Activated naive CD4-positive, alpha-beta T cell treated with anti-CD3 and anti-CD28 coated beads, Interleukin-2, amount 10 ng/mL, durations not matched to agents 7 days and 5 days (primary cell): ENCODE results near the gene ARL15.

Source experiments
- CTCF ChIA-PET: fragments of 350-600 bp; sonication (Branson Sonifier 250); formaldehyde crosslinking; loops from one replicate; lab custom pipeline; 2021; ENCODE audit warnings: antibody characterized with exemption; lab: Charles Lee
- DNase-seq: peaks from one replicate; pipeline ENCODE4 v3.0.0-alpha.2; 2020
- H3K27ac Mint-ChIP-seq: one replicate; pipeline ENCODE4 v1.8.0; 2021; ENCODE audit warnings: mild to moderate bottlenecking, moderate library complexity, mixed read lengths
- H3K27me3 Mint-ChIP-seq: one replicate; pipeline ENCODE4 v1.8.0; 2021; ENCODE audit warnings: mild to moderate bottlenecking, mixed read lengths
- H3K36me3 Mint-ChIP-seq: one replicate; pipeline ENCODE4 v1.8.0; 2021; ENCODE audit warnings: mixed read lengths
- H3K4me1 Mint-ChIP-seq: one replicate; pipeline ENCODE4 v1.8.0; 2021; ENCODE audit warnings: mixed read lengths
- H3K4me3 Mint-ChIP-seq: one replicate; pipeline ENCODE4 v1.8.0; 2021; ENCODE audit warnings: mild to moderate bottlenecking, moderate library complexity, mixed read lengths
- H3K9me3 Mint-ChIP-seq: one replicate; pipeline ENCODE4 v1.8.0; 2021; ENCODE audit warnings: mixed read lengths

The ARL15 gene

GRCh38 chr5:53907827-53908226, 402.5 kb downstream of the ARL15 start:
- Mint-ChIP-seq H3K9me3 (no peaks in the 10 kb centered on the region), H3K27me3 (no peaks in the 10 kb centered on the region), H3K4me3 (no peak overlapping the region), H3K27ac (no peak overlapping the region), H3K4me1 (no peaks in the 10 kb centered on the region), H3K36me3 (no peaks in the 10 kb centered on the region)
- CTCF ChIA-PET = no interaction called here
- no peak for DNase-seq

- H3K27me3 Mint-ChIP-seq = no peaks in the 10 kb centered on the region
- CTCF ChIA-PET = no interaction called here
These were observed 403.6 kb downstream of the ARL15 start for GRCh38 chr5:53906736-53907135.

GRCh38 chr5:53902296-53902907, 408.0 kb downstream of the ARL15 start:
- H3K4me3 Mint-ChIP-seq = no peak overlapping the region
- H3K27ac Mint-ChIP-seq = no peak overlapping the region
- no peak for DNase-seq
- CTCF ChIA-PET = no interaction called here
- H3K4me1 Mint-ChIP-seq = no peaks in the 10 kb centered on the region
- H3K36me3 Mint-ChIP-seq = no peaks in the 10 kb centered on the region
- H3K9me3 Mint-ChIP-seq = peaks cover 1% of the 10 kb centered on the region
- no peaks in the 10 kb centered on the region for H3K27me3 Mint-ChIP-seq

More at GRCh38 chr5:53906736-53907135, 403.6 kb downstream of the ARL15 start:
- Mint-ChIP-seq H3K4me1 (no peaks in the 10 kb centered on the region), H3K4me3 (no peak overlapping the region), H3K27ac (no peak overlapping the region), H3K9me3 (no peaks in the 10 kb centered on the region), H3K36me3 (no peaks in the 10 kb centered on the region)
- DNase-seq = no peak

- Mint-ChIP-seq H3K4me1 (no peaks in the 10 kb centered on the region), H3K27ac (no peak overlapping the region), H3K9me3 (peaks cover 1% of the 10 kb centered on the region), H3K27me3 (no peaks in the 10 kb centered on the region), H3K36me3 (no peaks in the 10 kb centered on the region), H3K4me3 (no peak overlapping the region)
- DNase-seq = no peak
- CTCF ChIA-PET = no interaction called here
These were observed 409.7 kb downstream of the ARL15 start for GRCh38 chr5:53900677-53901076.

- H3K4me3 Mint-ChIP-seq = no peak overlapping the region
- H3K27me3 Mint-ChIP-seq = no peaks in the 10 kb centered on the region
- peaks cover 1% of the 10 kb centered on the region for H3K9me3 Mint-ChIP-seq
- no peaks in the 10 kb centered on the region for H3K36me3 Mint-ChIP-seq
- no peaks in the 10 kb centered on the region for H3K4me1 Mint-ChIP-seq
- DNase-seq = no peak
- CTCF ChIA-PET = no interaction called here
- no peak overlapping the region for H3K27ac Mint-ChIP-seq
These were observed 415.2 kb downstream of the ARL15 start for GRCh38 chr5:53895091-53895683.

- DNase-seq = no peak
- Mint-ChIP-seq H3K27ac (no peak overlapping the region), H3K4me3 (no peak overlapping the region), H3K9me3 (peaks cover 1% of the 10 kb centered on the region), H3K4me1 (no peaks in the 10 kb centered on the region), H3K27me3 (no peaks in the 10 kb centered on the region), H3K36me3 (no peaks in the 10 kb centered on the region)
- CTCF ChIA-PET = no interaction called here
These were observed 416.7 kb downstream of the ARL15 start for GRCh38 chr5:53893626-53894025.

GRCh38 chr5:53892224-53892623, 418.1 kb downstream of the ARL15 start:
- no peaks in the 10 kb centered on the region for H3K9me3 Mint-ChIP-seq
- CTCF ChIA-PET = no interaction called here
- H3K27me3 Mint-ChIP-seq = no peaks in the 10 kb centered on the region
- H3K36me3 Mint-ChIP-seq = no peaks in the 10 kb centered on the region
- no peak for DNase-seq
- H3K27ac Mint-ChIP-seq = no peak overlapping the region
- H3K4me1 Mint-ChIP-seq = no peaks in the 10 kb centered on the region
- H3K4me3 Mint-ChIP-seq = no peak overlapping the region

- H3K27me3 Mint-ChIP-seq = no peaks in the 10 kb centered on the region
- no peaks in the 10 kb centered on the region for H3K9me3 Mint-ChIP-seq
- no peak overlapping the region for H3K4me3 Mint-ChIP-seq
- H3K36me3 Mint-ChIP-seq = no peaks in the 10 kb centered on the region
- H3K27ac Mint-ChIP-seq = no peak overlapping the region
- CTCF ChIA-PET = no interaction called here
- DNase-seq = no peak
- no peaks in the 10 kb centered on the region for H3K4me1 Mint-ChIP-seq
These were observed 419.2 kb downstream of the ARL15 start for GRCh38 chr5:53891159-53891558.

GRCh38 chr5:53890490-53890889, 419.9 kb downstream of the ARL15 start:
- H3K4me3 Mint-ChIP-seq = no peak overlapping the region
- H3K27ac Mint-ChIP-seq = no peak overlapping the region

GRCh38 chr5:53884844-53885243, 425.5 kb downstream of the ARL15 start:
- no peak overlapping the region for H3K4me3 Mint-ChIP-seq
- H3K36me3 Mint-ChIP-seq = no peaks in the 10 kb centered on the region
- CTCF ChIA-PET = no interaction called here
- no peak overlapping the region for H3K27ac Mint-ChIP-seq
- no peaks in the 10 kb centered on the region for H3K27me3 Mint-ChIP-seq
- no peak for DNase-seq
- H3K4me1 Mint-ChIP-seq = no peaks in the 10 kb centered on the region
- no peaks in the 10 kb centered on the region for H3K9me3 Mint-ChIP-seq

More at GRCh38 chr5:53890490-53890889, 419.9 kb downstream of the ARL15 start:
- CTCF ChIA-PET = no interaction called here
- Mint-ChIP-seq H3K36me3 (no peaks in the 10 kb centered on the region), H3K4me1 (no peaks in the 10 kb centered on the region), H3K9me3 (no peaks in the 10 kb centered on the region), H3K27me3 (no peaks in the 10 kb centered on the region)
- no peak for DNase-seq

- no peak for DNase-seq
- H3K9me3 Mint-ChIP-seq = no peaks in the 10 kb centered on the region
- H3K27ac Mint-ChIP-seq = no peak overlapping the region
- H3K36me3 Mint-ChIP-seq = no peaks in the 10 kb centered on the region
- H3K4me1 Mint-ChIP-seq = no peaks in the 10 kb centered on the region
- H3K27me3 Mint-ChIP-seq = no peaks in the 10 kb centered on the region
- CTCF ChIA-PET = no interaction called here
- H3K4me3 Mint-ChIP-seq = no peak overlapping the region
These were observed 426.0 kb downstream of the ARL15 start for GRCh38 chr5:53884417-53884816.

- Mint-ChIP-seq H3K27me3 (no peaks in the 10 kb centered on the region), H3K4me1 (no peaks in the 10 kb centered on the region), H3K36me3 (no peaks in the 10 kb centered on the region), H3K9me3 (no peaks in the 10 kb centered on the region), H3K27ac (no peak overlapping the region), H3K4me3 (no peak overlapping the region)
- CTCF ChIA-PET = no interaction called here
- DNase-seq = no peak
These were observed 427.7 kb downstream of the ARL15 start for GRCh38 chr5:53882676-53883031.

- no peaks in the 10 kb centered on the region for H3K36me3 Mint-ChIP-seq
- CTCF ChIA-PET = no interaction called here
- no peak overlapping the region for H3K4me3 Mint-ChIP-seq
- no peaks in the 10 kb centered on the region for H3K27me3 Mint-ChIP-seq
- DNase-seq = no peak
- no peak overlapping the region for H3K27ac Mint-ChIP-seq
- no peaks in the 10 kb centered on the region for H3K9me3 Mint-ChIP-seq
- H3K4me1 Mint-ChIP-seq = no peaks in the 10 kb centered on the region
These were observed 428.2 kb downstream of the ARL15 start for GRCh38 chr5:53882006-53882675.

GRCh38 chr5:53879708-53880323, 430.6 kb downstream of the ARL15 start:
- H3K9me3 Mint-ChIP-seq = no peaks in the 10 kb centered on the region
- no peaks in the 10 kb centered on the region for H3K27me3 Mint-ChIP-seq
- H3K4me3 Mint-ChIP-seq = no peak overlapping the region
- H3K27ac Mint-ChIP-seq = no peak overlapping the region
- CTCF ChIA-PET = no interaction called here
- H3K36me3 Mint-ChIP-seq = no peaks in the 10 kb centered on the region
- H3K4me1 Mint-ChIP-seq = no peaks in the 10 kb centered on the region
- no peak for DNase-seq

- no peak for DNase-seq
- CTCF ChIA-PET = no interaction called here
- H3K27ac Mint-ChIP-seq = no peak overlapping the region
- no peak overlapping the region for H3K4me3 Mint-ChIP-seq
- no peaks in the 10 kb centered on the region for H3K9me3 Mint-ChIP-seq
- no peaks in the 10 kb centered on the region for H3K36me3 Mint-ChIP-seq
- no peaks in the 10 kb centered on the region for H3K4me1 Mint-ChIP-seq
- no peaks in the 10 kb centered on the region for H3K27me3 Mint-ChIP-seq
These were observed 432.4 kb downstream of the ARL15 start for GRCh38 chr5:53878015-53878414.
